Stimulated activated CD4-positive, alpha-beta T cell treated with anti-CD3 and anti-CD28 coated beads, Interleukin-2, amount 100 ng/mL, for 48 hours (primary cell): ENCODE data around the gene EIF2D.
"Not testable (repeated sequence)": the region's sequence is repeated elsewhere in the genome, so short reads cannot be mapped to it uniquely, and the experiment has no call there.

Experiments used
- DNase-seq, 2 donors: peaks; one replicate each; pipeline ENCODE4 v3.0.0-alpha.2; 2020

EIF2D gene

GRCh38 chr1:206612129-206612876, at the start of gene EIF2D:
TSS of gene EIF2D (minus strand) at chr1:206612465. CDS start at chr1:206612342, 123 bp downstream.
- DNase-seq, result peak; percentile 97

- no peak for DNase-seq
These were observed 49.0 kb upstream of the EIF2D start for GRCh38 chr1:206661161-206661820.

- DNase-seq, result no peak
These were observed 47.9 kb upstream of the EIF2D start for GRCh38 chr1:206660136-206660535.

- no peak for DNase-seq
These were observed 46.7 kb upstream of the EIF2D start for GRCh38 chr1:206658981-206659273.

- peak; percentile 46 to 52 for DNase-seq
These were observed 46.2 kb upstream of the EIF2D start for GRCh38 chr1:206658264-206658980.

- DNase-seq, result no peak
These were observed 45.5 kb upstream of the EIF2D start for GRCh38 chr1:206657751-206658150.

- no peak for DNase-seq
These were observed 44.7 kb upstream of the EIF2D start for GRCh38 chr1:206656936-206657335.

- DNase-seq, result no peak
These were observed 43.2 kb upstream of the EIF2D start for GRCh38 chr1:206655471-206655882.

GRCh38 chr1:206654828-206655227, 42.6 kb upstream of the EIF2D start:
- DNase-seq, result no peak

- DNase-seq, result no peak
These were observed 41.6 kb upstream of the EIF2D start for GRCh38 chr1:206653715-206654459.

GRCh38 chr1:206651958-206652890, 40.0 kb upstream of the EIF2D start:
- no peak for DNase-seq

- DNase-seq, result no peak
These were observed 38.7 kb upstream of the EIF2D start for GRCh38 chr1:206651014-206651413.

GRCh38 chr1:206649261-206649921, 37.1 kb upstream of the EIF2D start:
- no peak for DNase-seq

- no peak for DNase-seq
These were observed 35.0 kb upstream of the EIF2D start for GRCh38 chr1:206647224-206647623.

GRCh38 chr1:206646504-206646903, 34.2 kb upstream of the EIF2D start:
- DNase-seq, result no peak

GRCh38 chr1:206643118-206643698, 30.9 kb upstream of the EIF2D start:
- no peak for DNase-seq

- not testable (repeated sequence) for DNase-seq
These were observed 29.8 kb upstream of the EIF2D start for GRCh38 chr1:206642074-206642473.

- DNase-seq, result no peak
These were observed 25.3 kb upstream of the EIF2D start for GRCh38 chr1:206637605-206638004.

GRCh38 chr1:206636671-206637070, 24.4 kb upstream of the EIF2D start:
- DNase-seq, result no peak

- DNase-seq, result no peak
These were observed 23.7 kb upstream of the EIF2D start for GRCh38 chr1:206635978-206636345.
